ENCODE results near the gene TCF7L2.

Gene TCF7L2

DNA sequence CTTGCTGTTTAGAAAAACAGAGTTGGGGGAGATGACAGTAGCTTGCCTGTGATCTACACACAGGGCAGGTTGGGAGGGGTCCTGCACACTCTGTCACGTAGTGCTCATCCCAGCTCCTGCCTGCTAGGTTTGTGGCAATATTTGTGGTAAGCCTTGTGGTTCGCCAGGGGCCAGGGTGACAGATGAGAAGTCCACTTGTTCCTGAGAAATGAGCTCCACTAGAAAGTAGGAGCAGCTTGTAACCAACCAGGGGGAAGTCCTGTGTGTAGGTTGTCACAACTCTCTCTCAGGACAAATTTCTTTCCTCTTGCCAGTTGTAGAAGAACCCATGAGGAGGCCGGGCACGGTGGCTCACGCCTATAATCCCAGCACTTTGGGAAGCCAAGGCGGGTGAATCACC is 147.0 kb downstream of the TCF7L2 start:
- H3K27ac ChIP-seq = peak overlapping the region; percentile 64 to 65
- no peaks in the 10 kb centered on the region for H3K9me3 ChIP-seq
- TF ChIP-seq, protein P1, sequence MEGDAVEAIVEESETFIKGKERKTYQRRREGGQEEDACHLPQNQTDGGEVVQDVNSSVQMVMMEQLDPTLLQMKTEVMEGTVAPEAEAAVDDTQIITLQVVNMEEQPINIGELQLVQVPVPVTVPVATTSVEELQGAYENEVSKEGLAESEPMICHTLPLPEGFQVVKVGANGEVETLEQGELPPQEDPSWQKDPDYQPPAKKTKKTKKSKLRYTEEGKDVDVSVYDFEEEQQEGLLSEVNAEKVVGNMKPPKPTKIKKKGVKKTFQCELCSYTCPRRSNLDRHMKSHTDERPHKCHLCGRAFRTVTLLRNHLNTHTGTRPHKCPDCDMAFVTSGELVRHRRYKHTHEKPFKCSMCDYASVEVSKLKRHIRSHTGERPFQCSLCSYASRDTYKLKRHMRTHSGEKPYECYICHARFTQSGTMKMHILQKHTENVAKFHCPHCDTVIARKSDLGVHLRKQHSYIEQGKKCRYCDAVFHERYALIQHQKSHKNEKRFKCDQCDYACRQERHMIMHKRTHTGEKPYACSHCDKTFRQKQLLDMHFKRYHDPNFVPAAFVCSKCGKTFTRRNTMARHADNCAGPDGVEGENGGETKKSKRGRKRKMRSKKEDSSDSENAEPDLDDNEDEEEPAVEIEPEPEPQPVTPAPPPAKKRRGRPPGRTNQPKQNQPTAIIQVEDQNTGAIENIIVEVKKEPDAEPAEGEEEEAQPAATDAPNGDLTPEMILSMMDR (IDR thresholded peaks at IDR 0.05) = no peak
- DNase-seq = no peak
- H3K36me3 ChIP-seq = peaks cover 0 to 9% (median 2%) of the 10 kb centered on the region in 3 donors
- no peak overlapping the region for H3K4me3 ChIP-seq
- intact Hi-C loops (cut with DNase I; ENCODE audit: low total_unique reads) = no loop called here
- no peaks in the 10 kb centered on the region for H3K27me3 ChIP-seq
- H3K4me1 ChIP-seq = peaks cover 0 to 46% (median 32%) of the 10 kb centered on the region in 4 donors

DNA sequence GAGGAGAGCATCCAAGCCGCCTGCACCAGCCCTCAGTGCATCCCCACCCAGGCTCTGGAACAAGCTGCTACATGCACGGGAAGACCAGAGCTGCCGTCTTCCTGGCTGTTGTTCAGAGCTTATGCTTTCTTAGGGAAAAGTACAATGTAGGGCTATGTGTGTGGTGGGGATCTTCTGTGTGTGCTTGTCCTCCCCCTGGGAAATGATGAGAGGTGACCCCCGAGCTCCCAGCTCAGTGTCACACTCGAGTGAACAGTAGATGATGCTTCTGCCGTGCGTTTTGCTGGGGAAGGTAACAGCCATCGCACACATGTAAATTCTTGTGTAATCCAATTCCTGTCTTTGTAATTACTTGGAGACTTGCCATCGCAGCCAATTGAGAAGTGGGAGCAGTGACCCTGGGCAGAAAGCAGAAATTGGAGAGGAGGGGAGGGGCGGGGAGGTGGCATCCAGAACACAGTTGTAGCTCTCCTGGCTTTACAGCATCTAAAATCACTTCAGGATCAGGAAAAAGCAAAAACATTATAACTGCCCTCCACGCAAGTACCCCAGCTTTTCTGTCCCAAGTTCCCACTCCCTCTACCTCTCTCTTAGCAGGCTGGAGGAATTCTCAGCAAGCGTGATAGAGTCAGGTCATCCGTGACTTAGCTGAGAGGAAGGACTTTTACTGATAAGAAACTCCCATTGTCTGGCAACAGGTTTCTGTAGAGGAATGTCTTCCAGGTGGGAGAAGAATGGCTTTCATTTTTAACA is 149.6 kb downstream of the TCF7L2 start:
- peaks cover 0 to 4% (median 0%) of the 10 kb centered on the region in 3 donors for H3K36me3 ChIP-seq
- TF ChIP-seq, protein P1 (IDR thresholded peaks at IDR 0.05) = no peak
- no peak for DNase-seq

DNA sequence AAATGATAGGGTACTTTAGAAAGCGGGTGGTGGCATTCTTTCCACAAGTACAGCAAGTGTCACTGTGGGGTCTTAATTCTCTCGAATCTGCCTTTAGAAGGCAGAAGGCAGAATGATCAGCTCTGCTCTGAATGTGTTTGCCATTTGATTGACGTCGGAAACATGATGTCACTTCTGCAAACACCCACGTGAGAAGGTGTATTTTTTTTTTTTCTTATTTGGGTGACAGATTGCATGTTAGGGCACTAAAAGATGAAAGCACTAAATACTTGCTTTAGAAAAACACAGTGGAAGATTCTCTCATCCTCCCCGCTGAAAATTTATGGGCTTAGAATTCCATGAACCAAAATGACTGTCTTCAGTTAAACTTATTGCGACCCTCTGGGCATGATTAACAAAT is 150.2 kb downstream of the TCF7L2 start:
- Histone ChIP-seq H3K4me1 (peaks cover 0 to 52% (median 39%) of the 10 kb centered on the region in 4 donors), H3K27ac (no peak overlapping the region), H3K36me3 (peaks cover 0 to 4% (median 0%) of the 10 kb centered on the region in 3 donors), H3K9me3 (no peaks in the 10 kb centered on the region), H3K4me3 (no peak overlapping the region), H3K27me3 (no peaks in the 10 kb centered on the region)
- TF ChIP-seq, protein P1 (IDR thresholded peaks at IDR 0.05) = no peak
- intact Hi-C loops (cut with DNase I; ENCODE audit: low total_unique reads) = no loop called here
- DNase-seq = no peak

More for the DNA sequence above, 149.6 kb downstream of the TCF7L2 start:
- Histone ChIP-seq H3K4me1 (peaks cover 0 to 51% (median 35%) of the 10 kb centered on the region in 4 donors), H3K4me3 (no peak overlapping the region), H3K27me3 (no peaks in the 10 kb centered on the region), H3K27ac (no peak overlapping the region), H3K9me3 (no peaks in the 10 kb centered on the region)
- intact Hi-C loops (cut with DNase I; ENCODE audit: low total_unique reads) = no loop called here

DNA sequence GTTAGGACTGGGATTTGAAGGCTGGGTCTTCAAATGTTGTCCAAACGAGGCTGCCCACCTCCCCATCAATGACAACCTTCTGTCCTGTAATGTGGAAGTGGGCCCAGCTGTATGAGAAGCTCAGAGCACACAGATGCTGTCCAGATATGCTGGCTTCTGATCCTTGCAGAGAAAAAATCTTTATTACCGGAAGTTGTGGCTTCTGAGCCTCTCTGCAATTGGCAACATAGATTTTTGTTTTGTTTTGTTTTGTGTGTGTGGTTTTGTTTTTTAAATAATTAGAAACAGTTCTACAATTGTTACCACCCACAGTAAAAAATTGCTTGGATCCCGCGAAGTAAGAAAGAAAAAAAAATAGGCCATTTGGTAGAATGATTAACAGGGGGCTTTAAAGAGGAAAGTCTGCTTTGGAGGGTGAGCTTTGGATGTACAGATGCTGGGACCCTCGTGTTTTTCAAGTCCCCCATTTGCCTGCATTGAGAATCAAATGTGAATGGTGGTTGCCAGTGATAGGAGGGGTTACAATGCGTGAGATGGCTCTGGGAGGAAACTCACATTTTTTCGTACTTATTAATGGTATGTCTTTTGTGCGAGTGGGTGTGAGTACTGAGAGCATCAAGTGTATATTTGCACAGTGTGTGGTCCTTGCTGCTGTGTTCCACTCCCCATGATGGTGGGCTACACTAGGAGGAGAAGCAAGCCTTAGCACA is 153.2 kb downstream of the TCF7L2 start:
- peaks cover 0 to 53% (median 47%) of the 10 kb centered on the region in 4 donors for H3K4me1 ChIP-seq
- peak overlapping the region in 1 of 2 donors; percentile 3 for H3K27ac ChIP-seq
- no peak overlapping the region for H3K4me3 ChIP-seq
- intact Hi-C loops (cut with DNase I; ENCODE audit: low total_unique reads) = no loop called here
- H3K27me3 ChIP-seq = no peaks in the 10 kb centered on the region
- TF ChIP-seq, protein P1 (IDR thresholded peaks at IDR 0.05) = no peak
- H3K9me3 ChIP-seq = no peaks in the 10 kb centered on the region
- no peak for DNase-seq
- H3K36me3 ChIP-seq = no peaks in the 10 kb centered on the region

DNA sequence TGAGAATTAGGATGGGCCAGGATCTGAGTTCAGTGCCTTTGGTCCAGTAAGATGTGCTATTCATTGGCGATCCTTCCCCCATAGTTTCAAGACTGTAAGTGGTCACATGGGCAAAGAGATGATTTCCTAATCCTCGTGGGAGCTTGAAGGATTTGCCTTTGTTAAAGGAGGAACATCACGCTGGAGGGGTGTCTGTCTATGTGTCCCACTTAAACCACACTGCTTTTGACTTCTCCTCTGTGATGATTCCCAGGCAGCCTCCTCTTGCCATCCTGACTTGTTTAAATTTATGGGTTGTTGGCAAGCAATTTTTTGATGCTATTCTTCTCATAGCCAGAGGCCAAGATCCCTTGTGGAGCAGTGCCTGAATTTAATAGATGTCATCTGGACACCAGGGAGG is 154.0 kb downstream of the TCF7L2 start:
- DNase-seq = no peak
- Histone ChIP-seq H3K27ac (peak overlapping the region; percentile 73 to 75), H3K27me3 (no peaks in the 10 kb centered on the region), H3K4me1 (peaks cover 0 to 57% (median 49%) of the 10 kb centered on the region in 4 donors), H3K9me3 (no peaks in the 10 kb centered on the region), H3K4me3 (no peak overlapping the region), H3K36me3 (no peaks in the 10 kb centered on the region)
- intact Hi-C loops (cut with DNase I; ENCODE audit: low total_unique reads) = no loop called here
- TF ChIP-seq, protein P1 (IDR thresholded peaks at IDR 0.05) = no peak
